H1 (cell line): ENCODE results near the gene POLR3F. TPM values are rescaled to one million over a fixed set of nuclear protein-coding genes. Genes with fewer than 3 reads are reported as not detected.

Experiments used
- CTCF ChIA-PET: fragments of 300-600 bp; sonication (Branson Sonifier 250); formaldehyde crosslinking; loops from one replicate; lab custom pipeline; 2021; ENCODE audit not compliant: partially characterized antibody; lab: Charles Lee
- POLR2A ChIA-PET: fragments of 300-600 bp; sonication (Branson Sonifier 250); formaldehyde crosslinking; loops from one replicate; lab custom pipeline; 2021; ENCODE audit warnings: inconsistent platforms; ENCODE audit not compliant: partially characterized antibody; lab: Charles Lee
- DNase-seq, 2 experiments: peaks; one replicate each; pipeline versions ENCODE4 v3.0.0 to v3.0.0-alpha.2; 2010 to 2022; ENCODE audit warnings: low spot score in 2 of 2, low read depth in 1 of 2, mixed read lengths in 1 of 2
- FAIRE-seq: peaks from 2 replicates; lab custom pipeline; 2011; peaks lifted over from hg19 to GRCh38; lab: Jason Lieb, UNC
- H2AFZ ChIP-seq: 2 replicates; pipeline ENCODE4 v1.8.1; 2012; ENCODE audit warnings: low read length, inconsistent platforms
- H2AK5ac ChIP-seq: 2 replicates; pipeline ENCODE4 v1.6.1; 2013; ENCODE audit warnings: low read depth, low read length
- H2BK120ac ChIP-seq: replicated peaks from 2 replicates; pipeline ENCODE3; 2013; ENCODE audit warnings: low read depth, low read length, inconsistent platforms
- H2BK12ac ChIP-seq: 2 replicates; pipeline ENCODE4 v1.6.1; 2013; ENCODE audit warnings: low read depth, low read length
- H2BK15ac ChIP-seq: 2 replicates; pipeline ENCODE4 v1.6.1; 2013; ENCODE audit warnings: low read length
- H2BK20ac ChIP-seq: 2 replicates; pipeline ENCODE4 v1.6.1; 2013; ENCODE audit warnings: low read length
- H2BK5ac ChIP-seq: 2 replicates; pipeline ENCODE4 v1.6.1; 2013; ENCODE audit warnings: low read depth, low read length
- H3K14ac ChIP-seq: 2 replicates; pipeline ENCODE4 v1.6.1; 2013; ENCODE audit warnings: inconsistent platforms; ENCODE audit not compliant: insufficient read length
- H3K18ac ChIP-seq: 2 replicates; pipeline ENCODE4 v1.6.1; 2013; ENCODE audit warnings: low read length; ENCODE audit errors: extremely low read depth
- H3K23ac ChIP-seq: 2 replicates; pipeline ENCODE4 v1.6.1; 2013; ENCODE audit warnings: inconsistent platforms; ENCODE audit not compliant: insufficient read length
- H3K23me2 ChIP-seq: 2 replicates; pipeline ENCODE4 v1.6.1; 2013; ENCODE audit warnings: low read depth, low read length
- H3K27ac ChIP-seq: 2 replicates; pipeline ENCODE4 v1.6.1; 2011; ENCODE audit warnings: low read depth, low read length, inconsistent platforms
- H3K27me3 ChIP-seq, 4 experiments: replicated peaks in 1 of 4; 1 replicate in 1 of 4; 2 replicates in 3 of 4; pipeline versions ENCODE4 v1.6.1 to v1.8.1; 2011 to 2013; ENCODE audit warnings: low read length in 3 of 4, mild to moderate bottlenecking in 3 of 4, inconsistent platforms in 2 of 4, mixed read lengths in 2 of 4, moderate library complexity in 1 of 4; ENCODE audit not compliant: control insufficient read depth in 3 of 4, insufficient read depth in 3 of 4; ENCODE audit errors: extremely low read depth in 1 of 4
- H3K36me3 ChIP-seq, 4 experiments: 2 replicates each; pipeline versions ENCODE4 v1.6.1 to v1.8.1; 2011 to 2013; ENCODE audit warnings: mild to moderate bottlenecking in 4 of 4, low read length in 3 of 4, moderate library complexity in 2 of 4, control low read depth in 1 of 4, inconsistent platforms in 1 of 4; ENCODE audit not compliant: insufficient read depth in 4 of 4, control insufficient read depth in 2 of 4
- H3K4ac ChIP-seq: replicated peaks from 2 replicates; pipeline ENCODE3; 2013; ENCODE audit warnings: low read length, low read depth, mixed read lengths, inconsistent platforms; ENCODE audit not compliant: insufficient read length
- H3K4me1 ChIP-seq, 4 experiments: replicated peaks in 1 of 4; 1 replicate in 1 of 4; 2 replicates in 3 of 4; pipeline versions ENCODE4 v1.6.1 to v1.8.1; 2011 to 2013; ENCODE audit warnings: low read length in 3 of 4, inconsistent platforms in 2 of 4, mixed read lengths in 1 of 4; ENCODE audit not compliant: insufficient read depth in 4 of 4, control insufficient read depth in 3 of 4
- H3K4me2 ChIP-seq, 2 experiments: 2 replicates each; pipeline versions ENCODE4 v1.6.1 to v1.8.1; 2011 to 2013; ENCODE audit warnings: low read depth in 2 of 2, low read length in 2 of 2, control low read depth in 1 of 2, inconsistent platforms in 1 of 2, mild to moderate bottlenecking in 1 of 2; ENCODE audit not compliant: insufficient read depth in 1 of 2
- H3K4me3 ChIP-seq, 4 experiments: fragments of 200-600, 300-600 bp in 1 of 4; sonication (generic), shearing (Covaris generic), sonication (Bioruptor Twin) in 1 of 4; 2 replicates each; pipeline versions ENCODE4 v1.5.1 to v1.8.1; 2011 to 2016; ENCODE audit warnings: low read length in 4 of 4, low read depth in 3 of 4, control low read depth in 2 of 4, inconsistent platforms in 2 of 4, mild to moderate bottlenecking in 2 of 4, mixed read lengths in 1 of 4, moderate library complexity in 1 of 4; ENCODE audit not compliant: insufficient read depth in 2 of 4; ENCODE audit errors: extremely low read depth in 1 of 4
- H3K56ac ChIP-seq: replicated peaks from 2 replicates; pipeline ENCODE3; 2013; ENCODE audit warnings: low read depth, mild to moderate bottlenecking, mixed read lengths, low read length, inconsistent platforms; ENCODE audit not compliant: insufficient read length
- H3K79me1 ChIP-seq: 2 replicates; pipeline ENCODE4 v1.6.1; 2013; ENCODE audit warnings: low read depth, low read length, control low read depth
- H3K79me2 ChIP-seq, 2 experiments: 2 replicates each; pipeline versions ENCODE4 v1.6.1 to v1.8.1; 2012 to 2013; ENCODE audit warnings: low read length in 2 of 2, mild to moderate bottlenecking in 2 of 2, inconsistent platforms in 1 of 2; ENCODE audit not compliant: insufficient read depth in 2 of 2, control insufficient read depth in 1 of 2
- H3K9ac ChIP-seq, 4 experiments: replicated peaks in 1 of 4; 1 replicate in 1 of 4; 2 replicates in 3 of 4; pipeline versions ENCODE4 v1.6.1 to v1.8.1; 2011 to 2013; ENCODE audit warnings: low read depth in 3 of 4, low read length in 3 of 4, control low read depth in 2 of 4, mild to moderate bottlenecking in 2 of 4, moderate library complexity in 2 of 4, inconsistent platforms in 1 of 4; ENCODE audit errors: extremely low read depth in 1 of 4
- H3K9me3 ChIP-seq, 2 experiments: 2 replicates each; pipeline versions ENCODE4 v1.6.1 to v1.8.1; 2012 to 2013; ENCODE audit warnings: mild to moderate bottlenecking in 2 of 2, moderate library complexity in 2 of 2, control low read depth in 1 of 2, inconsistent platforms in 1 of 2, low read depth in 1 of 2, low read length in 1 of 2, mixed read lengths in 1 of 2; ENCODE audit not compliant: insufficient read depth in 2 of 2
- H4K20me1 ChIP-seq, 2 experiments: replicated peaks in 1 of 2; 2 replicates each; pipeline versions ENCODE3 to v1.8.1; 2011 to 2013; ENCODE audit warnings: inconsistent platforms in 2 of 2, low read length in 2 of 2, mild to moderate bottlenecking in 1 of 2; ENCODE audit not compliant: insufficient read depth in 2 of 2, control insufficient read depth in 1 of 2
- H4K5ac ChIP-seq: 2 replicates; pipeline ENCODE4 v1.6.1; 2013; ENCODE audit warnings: low read length, low read depth, mixed read lengths, inconsistent platforms; ENCODE audit not compliant: insufficient read length
- H4K8ac ChIP-seq: 2 replicates; pipeline ENCODE4 v1.8.0; 2013; ENCODE audit warnings: mild to moderate bottlenecking, moderate library complexity, low read length, inconsistent platforms; ENCODE audit not compliant: insufficient read depth; ENCODE audit errors: extremely low read depth
- H4K91ac ChIP-seq: replicated peaks from 2 replicates; pipeline ENCODE3; 2013; ENCODE audit warnings: low read length, mixed read lengths, inconsistent platforms; ENCODE audit not compliant: insufficient read length
- ASH2L ChIP-seq: fragments of 200-600, 300-600 bp; sonication (generic); IDR thresholded peaks from one replicate; pipeline ENCODE4 v1.7.1; 2017; ENCODE audit warnings: low read length
- CHD1 ChIP-seq: IDR thresholded peaks from 2 replicates; pipeline ENCODE4 v1.6.1; 2012; ENCODE audit warnings: low read depth, low read length, improper control_type of control experiment
- GTF2F1 ChIP-seq: IDR thresholded peaks from 2 replicates; pipeline ENCODE4 v1.6.1; 2012; ENCODE audit warnings: low read depth, low read length, improper control_type of control experiment, borderline replicate concordance
- KDM4A ChIP-seq: IDR thresholded peaks from one replicate; pipeline ENCODE4 v1.7.1; 2012; ENCODE audit warnings: low read depth, mild to moderate bottlenecking, moderate library complexity, low read length, inconsistent platforms; ENCODE audit not compliant: severe bottlenecking
- POU5F1 ChIP-seq: IDR thresholded peaks from 2 replicates; pipeline ENCODE4 v1.6.1; 2011; ENCODE audit warnings: low read depth, mild to moderate bottlenecking, low read length, moderate library complexity
- SIN3A ChIP-seq, 2 experiments: IDR thresholded peaks in 1 of 2; conservative IDR thresholded peaks in 1 of 2; 2 replicates each; pipeline ENCODE4 v1.6.1; 2011 to 2012; ENCODE audit warnings: low read length in 2 of 2, improper control_type of control experiment in 1 of 2, low read depth in 1 of 2, mild to moderate bottlenecking in 1 of 2
- SIRT6 ChIP-seq: IDR thresholded peaks from one replicate; pipeline ENCODE4 v1.7.1; 2012; ENCODE audit warnings: low read length, inconsistent platforms
- SIX5 ChIP-seq: IDR thresholded peaks from 2 replicates; pipeline ENCODE4 v1.6.1; 2011; ENCODE audit warnings: mild to moderate bottlenecking, low read depth, low read length
- ZNF274 ChIP-seq: IDR thresholded peaks from 2 replicates; pipeline ENCODE4 v1.7.0; 2012; ENCODE audit warnings: low read length, borderline replicate concordance; ENCODE audit errors: extremely low read depth
- WGBS, 2 experiments: shearing (Covaris generic) in 1 of 2; methylation state at CpG; one replicate each; pipeline versions ENCODE4 v1.1.6 to v1.1.7; 2013 to 2015; ENCODE audit warnings: low lambda C conversion rate in 2 of 2, mixed read lengths in 2 of 2, inconsistent platforms in 1 of 2, low coverage in 1 of 2, missing lambda C conversion rate in 1 of 2; ENCODE audit not compliant: insufficient replicate concordance in 2 of 2, insufficient coverage in 1 of 2, insufficient read length in 1 of 2; ENCODE audit errors: extremely low coverage in 1 of 2, missing lambda C conversion rate in 1 of 2; 5-methylcytosine and 5-hydroxymethylcytosine counted together
- polyA plus RNA-seq, 7 experiments: library from polyadenylated mRNA; depleted of rRNA in 3 of 7; stranded (reverse) in 5 of 7; unstranded in 2 of 7; fragments of >200 nt in 5 of 7; fragments of 200-250 nt in 2 of 7; gene quantifications; 1 replicate in 5 of 7; 2 replicates in 1 of 7; 4 replicates in 1 of 7; pipeline versions ENCODE4 v1.2.1 to v1.2.3, GENCODE V29; 2011 to 2013; ENCODE audit warnings: missing spikeins in 2 of 7, mixed read lengths in 2 of 7
- total RNA-seq: library from RNA; stranded (reverse); fragmentation: NEBNext Ultra II Directional; extraction: Animal tissue kit (Norgen Biotek cat#: 25700); gene quantifications from 2 replicates; pipeline ENCODE4 v1.2.1, GENCODE V29; 2021
- TF ChIP-seq, protein P1 (sequence below), 3 experiments: IDR thresholded peaks; 1 replicate in 2 of 3; 2 replicates in 1 of 3; pipeline versions ENCODE4 v1.5.1 to v1.6.1; 2011; ENCODE audit warnings: low read length in 3 of 3, mild to moderate bottlenecking in 3 of 3, inconsistent platforms in 2 of 3, low read depth in 1 of 3, moderate library complexity in 1 of 3; ENCODE audit not compliant: insufficient read depth in 1 of 3; ENCODE audit errors: control extremely low read depth in 1 of 3
- TF ChIP-seq, protein P2 (sequence below): IDR thresholded peaks from 2 replicates; pipeline ENCODE4 v1.6.1; 2011; ENCODE audit warnings: low read length, improper control_type of control experiment

Gene POLR3F
- total and polyA plus RNA-seq, 2 of the 8 experiments (the other 6 are each of a cell fraction or from before 2014, with no cell fraction given) = 5.7 to 14.0 TPM

DNA sequence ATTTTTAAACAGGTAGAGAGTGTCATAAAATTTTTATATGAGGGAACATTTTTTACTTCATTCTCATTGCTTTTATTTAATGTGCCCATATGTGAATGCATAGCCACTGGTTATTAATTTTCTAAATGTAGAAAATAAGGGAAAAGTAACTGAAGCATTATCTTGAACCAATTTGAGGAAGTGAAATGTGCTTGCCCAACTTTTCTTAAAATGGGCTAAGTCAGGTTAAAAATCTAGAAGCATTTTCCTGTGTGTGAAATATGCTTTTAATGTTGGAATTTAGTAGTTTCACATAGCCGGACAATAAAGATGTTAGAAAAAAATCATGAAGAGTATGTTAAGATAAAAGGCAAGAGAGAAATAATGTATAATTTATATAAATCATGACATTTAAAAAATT is 44.4 kb downstream of the POLR3F start:
- Histone ChIP-seq H2AK5ac (no peak overlapping the region), H3K23me2 (peaks cover 3% of the 10 kb centered on the region; the same call in 1 of the 2 replicates), H3K4ac (no peak overlapping the region), H2BK5ac (no peak overlapping the region), H2AFZ (no peak overlapping the region), H3K56ac (no peak overlapping the region), H3K4me2 (no peak overlapping the region), H3K79me2 (peaks cover 0 to 19% of the 10 kb centered on the region in 2 experiments; a peak in 3 of 4 replicates), H4K5ac (no peak overlapping the region), H4K20me1 (peaks cover 3 to 5% of the 10 kb centered on the region in 2 experiments), H3K79me1 (no peaks in the 10 kb centered on the region; the same call in 1 of the 2 replicates), H2BK20ac (no peak overlapping the region), H3K9ac (no peak overlapping the region), H3K23ac (no peak overlapping the region), H3K14ac (no peak overlapping the region), H3K36me3 (peaks cover 4 to 48% (median 27%) of the 10 kb centered on the region in 4 experiments; a peak in 7 of 8 replicates), H2BK12ac (no peak overlapping the region), H4K91ac (no peak overlapping the region), H3K27ac (no peak overlapping the region), H4K8ac (no peak overlapping the region), H2BK15ac (no peak overlapping the region), H3K27me3 (no peaks in the 10 kb centered on the region), H3K9me3 (no peaks in the 10 kb centered on the region), H3K18ac (no peak overlapping the region), H2BK120ac (no peak overlapping the region), H3K4me1 (peaks cover 0 to 6% (median 2%) of the 10 kb centered on the region in 4 experiments; a peak in 4 of 7 replicates), H3K4me3 (no peak overlapping the region)
- no peak for FAIRE-seq
- ChIA-PET CTCF (no interaction called here), POLR2A (no interaction called here)
- 96% methylated on average over 1 of the region's 1 CpG; no CpG with 5 or more reads in 1 of the 2 experiments for WGBS, 2 experiments
- no peak for DNase-seq
- no peak for TF ChIP-seq SIRT6
- no peak for TF ChIP-seq ASH2L
- TF ChIP-seq, protein P1, sequence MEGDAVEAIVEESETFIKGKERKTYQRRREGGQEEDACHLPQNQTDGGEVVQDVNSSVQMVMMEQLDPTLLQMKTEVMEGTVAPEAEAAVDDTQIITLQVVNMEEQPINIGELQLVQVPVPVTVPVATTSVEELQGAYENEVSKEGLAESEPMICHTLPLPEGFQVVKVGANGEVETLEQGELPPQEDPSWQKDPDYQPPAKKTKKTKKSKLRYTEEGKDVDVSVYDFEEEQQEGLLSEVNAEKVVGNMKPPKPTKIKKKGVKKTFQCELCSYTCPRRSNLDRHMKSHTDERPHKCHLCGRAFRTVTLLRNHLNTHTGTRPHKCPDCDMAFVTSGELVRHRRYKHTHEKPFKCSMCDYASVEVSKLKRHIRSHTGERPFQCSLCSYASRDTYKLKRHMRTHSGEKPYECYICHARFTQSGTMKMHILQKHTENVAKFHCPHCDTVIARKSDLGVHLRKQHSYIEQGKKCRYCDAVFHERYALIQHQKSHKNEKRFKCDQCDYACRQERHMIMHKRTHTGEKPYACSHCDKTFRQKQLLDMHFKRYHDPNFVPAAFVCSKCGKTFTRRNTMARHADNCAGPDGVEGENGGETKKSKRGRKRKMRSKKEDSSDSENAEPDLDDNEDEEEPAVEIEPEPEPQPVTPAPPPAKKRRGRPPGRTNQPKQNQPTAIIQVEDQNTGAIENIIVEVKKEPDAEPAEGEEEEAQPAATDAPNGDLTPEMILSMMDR (IDR thresholded peaks at IDR 0.05; ENCODE audit: control extremely low read depth in 1 of 3, insufficient read depth in 1 of 3, low read depth in 1 of 3, low read length in 3 of 3) = no peak
- TF ChIP-seq, protein P2, sequence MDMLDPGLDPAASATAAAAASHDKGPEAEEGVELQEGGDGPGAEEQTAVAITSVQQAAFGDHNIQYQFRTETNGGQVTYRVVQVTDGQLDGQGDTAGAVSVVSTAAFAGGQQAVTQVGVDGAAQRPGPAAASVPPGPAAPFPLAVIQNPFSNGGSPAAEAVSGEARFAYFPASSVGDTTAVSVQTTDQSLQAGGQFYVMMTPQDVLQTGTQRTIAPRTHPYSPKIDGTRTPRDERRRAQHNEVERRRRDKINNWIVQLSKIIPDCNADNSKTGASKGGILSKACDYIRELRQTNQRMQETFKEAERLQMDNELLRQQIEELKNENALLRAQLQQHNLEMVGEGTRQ = no peak
- no peak for TF ChIP-seq ZNF274
- TF ChIP-seq POU5F1 = no peak
- TF ChIP-seq SIN3A (conservative IDR thresholded peaks at IDR 0.05 in 1 of 2, IDR thresholded peaks at IDR 0.05 in 1 of 2; ENCODE audit: low read depth in 1 of 2, low read length in 2 of 2) = no peak
- TF ChIP-seq SIX5 = no peak
- TF ChIP-seq CHD1 = no peak
- TF ChIP-seq GTF2F1 = no peak
- TF ChIP-seq KDM4A = no peak
